Measurements from ENCODE around the gene POMT2. TPM values are rescaled to one million over a fixed set of nuclear protein-coding genes. Genes with fewer than 3 reads are reported as not detected.
"Not testable (repeated sequence)": the region's sequence is repeated elsewhere in the genome, so short reads cannot be mapped to it uniquely, and the experiment has no call there.

POMT2 gene
- total RNA-seq, 2 donors from 2014 or later, result 9.7 to 11.5 TPM

DNA sequence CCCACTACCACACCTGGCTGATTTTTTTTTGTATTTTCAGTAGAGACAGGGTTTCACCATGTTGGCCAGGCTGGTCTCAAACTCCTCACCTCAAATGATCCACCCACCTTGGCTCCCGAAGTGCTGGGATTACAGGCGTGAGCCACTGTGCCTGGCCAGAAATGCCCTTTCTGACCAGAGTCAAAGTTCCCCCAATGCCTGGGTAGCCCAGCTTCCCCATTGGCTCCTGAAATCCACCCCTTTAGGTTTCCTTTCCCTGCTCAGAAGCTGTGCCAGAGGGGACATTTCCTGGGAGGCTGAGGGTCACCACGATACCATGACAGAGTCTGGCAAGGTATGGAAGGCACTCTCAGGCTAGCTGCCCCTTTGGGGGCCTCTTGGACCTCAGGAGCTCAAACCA, 3.6 kb upstream of the POMT2 start:
- Histone ChIP-seq H3K4me3 (no peak overlapping the region), H3K27ac (no peak overlapping the region), H3K4me1 (peaks cover 0 to 15% of the 10 kb centered on the region in 2 donors), H3K36me3 (no peaks in the 10 kb centered on the region), H3K9me3 (no peaks in the 10 kb centered on the region), H3K27me3 (no peaks in the 10 kb centered on the region)
- TF ChIP-seq, protein P1, sequence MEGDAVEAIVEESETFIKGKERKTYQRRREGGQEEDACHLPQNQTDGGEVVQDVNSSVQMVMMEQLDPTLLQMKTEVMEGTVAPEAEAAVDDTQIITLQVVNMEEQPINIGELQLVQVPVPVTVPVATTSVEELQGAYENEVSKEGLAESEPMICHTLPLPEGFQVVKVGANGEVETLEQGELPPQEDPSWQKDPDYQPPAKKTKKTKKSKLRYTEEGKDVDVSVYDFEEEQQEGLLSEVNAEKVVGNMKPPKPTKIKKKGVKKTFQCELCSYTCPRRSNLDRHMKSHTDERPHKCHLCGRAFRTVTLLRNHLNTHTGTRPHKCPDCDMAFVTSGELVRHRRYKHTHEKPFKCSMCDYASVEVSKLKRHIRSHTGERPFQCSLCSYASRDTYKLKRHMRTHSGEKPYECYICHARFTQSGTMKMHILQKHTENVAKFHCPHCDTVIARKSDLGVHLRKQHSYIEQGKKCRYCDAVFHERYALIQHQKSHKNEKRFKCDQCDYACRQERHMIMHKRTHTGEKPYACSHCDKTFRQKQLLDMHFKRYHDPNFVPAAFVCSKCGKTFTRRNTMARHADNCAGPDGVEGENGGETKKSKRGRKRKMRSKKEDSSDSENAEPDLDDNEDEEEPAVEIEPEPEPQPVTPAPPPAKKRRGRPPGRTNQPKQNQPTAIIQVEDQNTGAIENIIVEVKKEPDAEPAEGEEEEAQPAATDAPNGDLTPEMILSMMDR (IDR thresholded peaks at IDR 0.05), result no peak
- DNase-seq (ENCODE audit: low spot score), result no peak

DNA sequence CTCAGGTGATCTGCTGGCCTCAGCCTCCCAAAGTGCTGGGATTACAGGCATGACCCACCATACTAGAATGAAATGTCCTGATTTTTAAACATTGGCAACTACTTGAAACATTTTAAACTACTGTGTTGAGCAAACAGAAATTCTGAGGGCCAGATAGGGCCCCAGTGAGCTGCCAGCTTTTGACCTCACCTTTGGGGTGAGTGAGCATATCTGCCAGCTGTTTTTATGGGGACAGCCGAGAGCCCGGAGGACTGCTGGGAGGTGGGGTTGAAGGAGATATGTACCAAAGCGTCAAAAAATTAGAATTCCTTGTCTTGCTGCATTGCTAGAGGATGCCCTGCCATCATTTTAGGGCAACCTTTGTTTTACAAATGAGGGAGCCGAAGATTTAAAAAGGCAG, 2.9 kb upstream of the POMT2 start:
- no peak for DNase-seq (ENCODE audit: low spot score)
- H3K27me3 ChIP-seq, result no peaks in the 10 kb centered on the region
- H3K9me3 ChIP-seq, result no peaks in the 10 kb centered on the region
- no peak overlapping the region for H3K4me3 ChIP-seq
- H3K4me1 ChIP-seq, result peaks cover 0 to 20% of the 10 kb centered on the region in 2 donors
- H3K27ac ChIP-seq, result no peak overlapping the region
- H3K36me3 ChIP-seq, result no peaks in the 10 kb centered on the region
- TF ChIP-seq, protein P1 (IDR thresholded peaks at IDR 0.05), result no peak

DNA sequence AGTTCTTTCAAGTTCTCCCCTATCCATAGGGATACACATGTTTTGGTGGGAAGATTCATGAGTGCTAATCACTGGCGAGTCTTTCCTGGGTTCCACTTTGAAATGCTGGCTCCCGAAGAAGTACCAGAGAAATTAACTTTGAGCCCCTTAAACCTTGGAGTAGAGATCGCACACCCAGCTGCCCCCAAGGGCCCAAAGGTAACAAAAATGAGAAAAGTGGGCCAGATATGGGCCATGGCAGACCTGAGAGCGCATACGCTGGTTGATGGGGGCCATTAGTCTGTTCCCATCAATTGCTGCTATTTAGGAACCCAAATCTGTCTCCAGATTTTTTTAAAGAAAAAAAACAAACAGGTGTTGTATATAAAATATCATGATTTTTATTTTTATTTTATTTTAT, 2.3 kb upstream of the POMT2 start:
- TF ChIP-seq, protein P1 (IDR thresholded peaks at IDR 0.05), result no peak
- no peaks in the 10 kb centered on the region for H3K27me3 ChIP-seq

DNA sequence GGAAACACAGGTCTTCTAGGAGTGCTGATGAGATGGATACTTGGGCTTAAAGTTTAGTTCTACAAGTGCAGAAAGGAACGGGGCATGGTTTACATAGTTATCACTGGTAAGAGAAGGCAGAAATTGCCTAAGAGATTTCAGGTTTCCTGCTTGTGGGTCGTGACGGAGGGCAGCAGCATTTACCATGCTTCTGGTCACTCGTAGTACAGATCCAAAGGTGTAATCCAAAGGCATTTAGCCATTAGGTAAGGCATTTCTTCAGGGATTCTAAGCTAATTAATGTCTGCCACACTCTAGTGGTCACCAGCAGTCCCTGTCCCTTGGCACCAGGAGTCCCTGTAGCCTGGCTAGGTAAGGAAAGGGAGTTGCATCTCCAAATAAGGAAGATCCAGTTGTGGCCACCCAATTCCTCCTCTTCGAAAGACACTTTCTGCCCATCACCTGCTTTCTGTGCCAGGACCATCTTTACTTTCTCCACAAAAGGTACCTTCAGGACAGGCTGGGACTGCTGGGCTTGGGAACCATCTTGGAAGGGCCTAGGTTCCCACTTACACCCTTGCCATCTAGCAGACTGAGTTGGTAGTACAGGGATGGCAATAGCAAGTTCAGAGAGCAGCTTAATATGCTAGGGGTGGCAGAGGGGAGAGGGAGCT, 1.7 kb upstream of the POMT2 start:
- Histone ChIP-seq H3K27ac (peak overlapping the region; percentile 99), H3K9me3 (no peaks in the 10 kb centered on the region), H3K4me1 (peaks cover 0 to 20% of the 10 kb centered on the region in 2 donors), H3K36me3 (no peaks in the 10 kb centered on the region), H3K4me3 (peak overlapping the region in 1 of 2 donors; percentile 93), H3K27me3 (no peaks in the 10 kb centered on the region)
- no peak for DNase-seq (ENCODE audit: low spot score)
- TF ChIP-seq, protein P1 (IDR thresholded peaks at IDR 0.05), result no peak

More for the DNA sequence above, 2.3 kb upstream of the POMT2 start:
- peaks cover 0 to 20% of the 10 kb centered on the region in 2 donors for H3K4me1 ChIP-seq
- H3K27ac ChIP-seq, result no peak overlapping the region
- no peak for DNase-seq (ENCODE audit: low spot score)
- no peak overlapping the region for H3K4me3 ChIP-seq
- no peaks in the 10 kb centered on the region for H3K36me3 ChIP-seq
- H3K9me3 ChIP-seq, result no peaks in the 10 kb centered on the region

DNA sequence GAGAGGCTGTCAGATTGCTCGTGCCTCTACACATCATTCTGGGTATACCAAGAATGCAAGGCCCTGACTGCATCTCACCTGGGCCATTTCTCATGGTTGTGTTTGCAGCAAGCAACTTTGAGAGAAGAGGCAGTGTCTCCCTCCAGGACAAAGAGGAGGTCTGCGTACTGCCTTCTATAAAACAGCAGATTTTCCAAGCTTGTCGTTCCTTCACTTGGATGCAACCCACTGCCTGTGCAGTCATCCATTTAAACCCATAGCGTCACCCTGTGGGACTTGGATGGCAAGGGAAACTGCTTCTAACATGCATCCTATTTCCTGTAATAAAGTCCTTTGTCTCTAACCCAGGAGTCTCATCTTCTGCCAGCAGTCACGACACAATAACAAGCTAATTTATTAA, 1.3 kb downstream of the POMT2 start:
- no peak for DNase-seq (ENCODE audit: low spot score)
- H3K27me3 ChIP-seq, result no peaks in the 10 kb centered on the region
- TF ChIP-seq, protein P1 (IDR thresholded peaks at IDR 0.05), result no peak
- H3K27ac ChIP-seq, result no peak overlapping the region
- H3K9me3 ChIP-seq, result no peaks in the 10 kb centered on the region
- H3K4me1 ChIP-seq, result peaks cover 0 to 42% of the 10 kb centered on the region in 2 donors
- H3K36me3 ChIP-seq, result no peaks in the 10 kb centered on the region
- H3K4me3 ChIP-seq, result no peak overlapping the region

DNA sequence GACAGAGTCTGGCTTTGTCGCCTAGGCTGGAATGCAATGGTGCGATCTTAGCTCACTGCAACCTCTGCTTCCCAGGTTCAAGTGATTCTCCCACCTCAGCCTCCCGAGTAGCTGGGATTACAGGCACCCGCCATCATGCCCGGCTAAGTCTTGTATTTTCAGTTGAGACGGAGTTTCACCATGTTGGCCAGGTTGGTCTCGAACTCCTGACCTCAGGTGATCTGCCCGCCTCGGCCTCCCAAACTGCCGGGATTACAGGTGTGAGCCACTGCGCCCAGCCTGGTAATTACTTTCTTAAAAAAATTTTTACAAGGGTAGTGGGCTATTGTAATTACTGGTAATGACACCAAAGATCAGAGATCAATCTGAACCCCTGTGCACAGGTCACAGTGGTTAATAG, 1.9 kb downstream of the POMT2 start:
- H3K27ac ChIP-seq; H3K36me3 ChIP-seq; H3K4me3 ChIP-seq; H3K27me3 ChIP-seq; DNase-seq (ENCODE audit: low spot score); H3K9me3 ChIP-seq: not testable (repeated sequence)
- peaks cover 0 to 49% of the 10 kb centered on the region in 2 donors for H3K4me1 ChIP-seq

All from right atrium auricular region (tissue), 2 donors.